Measurements from ENCODE around the gene CSPG5. TPM values are rescaled to one million over a fixed set of nuclear protein-coding genes. Genes with fewer than 3 reads are reported as not detected.

Gene CSPG5
- total and polyA plus RNA-seq, 2 donors (not counting 1 experiment from before 2014, with no cell fraction given), result 0.04 to 0.99 TPM

DNA sequence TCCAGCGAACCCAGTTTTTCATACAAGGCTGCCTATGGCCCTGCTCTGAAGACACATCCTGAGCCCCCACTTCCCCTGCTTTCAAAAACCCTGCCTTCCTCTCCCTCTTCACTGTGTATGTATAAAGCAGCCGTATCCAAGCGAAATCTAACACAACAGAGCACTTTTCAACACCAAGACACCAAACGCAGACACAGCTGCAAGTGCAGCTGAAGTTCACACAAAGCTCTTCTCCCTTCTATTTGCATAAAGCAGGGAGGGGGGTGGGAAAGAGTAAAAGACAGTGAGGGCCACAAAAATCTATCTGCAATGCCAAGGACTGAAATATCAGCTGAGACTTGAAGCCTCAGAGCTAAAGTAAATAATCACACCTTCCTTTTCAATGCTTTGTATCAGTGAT lies 35.1 kb upstream of the CSPG5 start:
- ChIA-PET CTCF (no interaction called here), POLR2A (interaction anchor here (0.5 kb wide), 1 partner anchor 16 kb away, joined by 7 read pairs; no protein-coding TSS in a partner anchor)
- no peaks in the 10 kb centered on the region for H3K9me3 Mint-ChIP-seq (ENCODE audit: insufficient read depth)
- Histone ChIP-seq H3K4me2 (replicated peaks; ENCODE audit: low read depth, low read length, poor library complexity, severe bottlenecking) (no peak overlapping the region), H3K36me3 (replicated peaks in 1 of 2; ENCODE audit: control extremely low read depth in 1 of 2, control insufficient read depth in 1 of 2, extremely low read depth in 1 of 2, insufficient read depth in 2 of 2, low read length in 1 of 2) (peaks cover 17 to 69% of the 10 kb centered on the region in 2 experiments), H2AFZ (ENCODE audit: insufficient read depth, low read depth, low read length, poor library complexity, severe bottlenecking) (no peak overlapping the region), H3K4me1 (ENCODE audit: control insufficient read depth in 2 of 2, insufficient read depth in 2 of 2, low read length in 2 of 2) (peaks cover 0 to 5% of the 10 kb centered on the region in 2 donors), H3K27ac (ENCODE audit: low read length in 2 of 2) (peak overlapping the region; percentile 17 to 35), H3K27me3 (replicated peaks in 1 of 4; ENCODE audit: control extremely low read depth in 1 of 4, control insufficient read depth in 3 of 4, insufficient read depth in 4 of 4, low read length in 3 of 4) (no peaks in the 10 kb centered on the region), H4K20me1 (ENCODE audit: control insufficient read depth, insufficient read depth, low read length, poor library complexity, severe bottlenecking) (no peaks in the 10 kb centered on the region), H3K4me3 (ENCODE audit: control extremely low read depth in 1 of 5, extremely low read depth in 1 of 5, insufficient read depth in 1 of 5, low read depth in 2 of 5, low read length in 4 of 5) (no peak overlapping the region), H3K79me2 (ENCODE audit: control insufficient read depth, insufficient read depth, low read length) (no peaks in the 10 kb centered on the region), H3K9me3 (ENCODE audit: control extremely low read depth in 1 of 3, control insufficient read depth in 2 of 3, insufficient read depth in 1 of 3, low read length in 2 of 3) (peaks cover 0 to 2% (median 0%) of the 10 kb centered on the region in 3 donors), H3K9ac (ENCODE audit: low read length) (no peak overlapping the region)
- intact Hi-C loops (cut with micrococcal nuclease), result no loop called here
- no peak overlapping the region for H3K27ac Mint-ChIP-seq
- TF ChIP-seq CTCF (IDR thresholded peaks at IDR 0.05) (no peak), EZH2 (IDR thresholded peaks at IDR 0.05; ENCODE audit: borderline replicate concordance, insufficient read depth, low read depth, low read length, poor library complexity, severe bottlenecking) (no peak)
- H3K4me3 Mint-ChIP-seq, result no peak overlapping the region
- peaks cover 1% of the 10 kb centered on the region for H3K4me1 Mint-ChIP-seq
- WGBS (ENCODE audit: insufficient coverage), result 83% methylated on average over 1 of the region's 4 CpGs
- ATAC-seq (ENCODE audit: low read depth) (no peak), DNase-seq (peak; percentile 25)
- H3K27me3 Mint-ChIP-seq, result no peaks in the 10 kb centered on the region

DNA sequence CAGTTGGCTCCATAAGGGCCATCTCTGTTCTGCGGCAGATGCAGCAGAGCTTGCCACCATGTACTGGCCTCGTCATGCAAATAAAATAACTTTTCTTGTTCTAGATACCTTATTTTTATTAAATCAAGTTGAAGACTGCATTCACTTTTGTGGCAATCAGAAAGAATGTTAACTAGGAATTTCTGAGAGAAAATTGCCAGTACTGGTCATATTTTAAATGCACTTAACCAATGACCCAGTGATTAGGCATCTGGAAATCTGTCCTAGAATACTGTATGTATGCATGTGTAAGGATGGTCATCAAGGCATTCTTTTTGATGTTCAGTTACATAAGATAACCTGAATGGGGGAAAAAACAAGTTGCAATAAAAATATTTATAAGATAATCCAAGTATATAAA lies 34.2 kb upstream of the CSPG5 start:
- peaks cover 1% of the 10 kb centered on the region for H3K4me1 Mint-ChIP-seq
- intact Hi-C loops (cut with micrococcal nuclease), result no loop called here
- CTCF ChIA-PET, result interaction anchor here (1.1 kb wide), 1 partner anchor 90 kb away, joined by 3 read pairs; no protein-coding TSS in a partner anchor
- Histone ChIP-seq H4K20me1 (ENCODE audit: control insufficient read depth, insufficient read depth, low read length, poor library complexity, severe bottlenecking) (no peaks in the 10 kb centered on the region), H3K4me3 (ENCODE audit: control extremely low read depth in 1 of 5, extremely low read depth in 1 of 5, insufficient read depth in 1 of 5, low read depth in 2 of 5, low read length in 4 of 5) (no peak overlapping the region), H3K4me2 (replicated peaks; ENCODE audit: low read depth, low read length, poor library complexity, severe bottlenecking) (no peak overlapping the region), H2AFZ (ENCODE audit: insufficient read depth, low read depth, low read length, poor library complexity, severe bottlenecking) (no peak overlapping the region), H3K79me2 (ENCODE audit: control insufficient read depth, insufficient read depth, low read length) (peaks cover 5% of the 10 kb centered on the region), H3K27ac (ENCODE audit: low read length in 2 of 2) (no peak overlapping the region), H3K9ac (ENCODE audit: low read length) (no peak overlapping the region), H3K9me3 (ENCODE audit: control extremely low read depth in 1 of 3, control insufficient read depth in 2 of 3, insufficient read depth in 1 of 3, low read length in 2 of 3) (peaks cover 0 to 2% (median 0%) of the 10 kb centered on the region in 3 donors), H3K4me1 (ENCODE audit: control insufficient read depth in 2 of 2, insufficient read depth in 2 of 2, low read length in 2 of 2) (peaks cover 0 to 5% of the 10 kb centered on the region in 2 donors), H3K36me3 (replicated peaks in 1 of 2; ENCODE audit: control extremely low read depth in 1 of 2, control insufficient read depth in 1 of 2, extremely low read depth in 1 of 2, insufficient read depth in 2 of 2, low read length in 1 of 2) (peaks cover 12 to 69% of the 10 kb centered on the region in 2 experiments), H3K27me3 (replicated peaks in 1 of 4; ENCODE audit: control extremely low read depth in 1 of 4, control insufficient read depth in 3 of 4, insufficient read depth in 4 of 4, low read length in 3 of 4) (no peaks in the 10 kb centered on the region)
- WGBS (ENCODE audit: insufficient coverage), result no CpG with 5 or more reads among the region's 2 CpGs
- no peaks in the 10 kb centered on the region for H3K9me3 Mint-ChIP-seq (ENCODE audit: insufficient read depth)
- H3K27ac Mint-ChIP-seq, result no peak overlapping the region
- H3K27me3 Mint-ChIP-seq, result no peaks in the 10 kb centered on the region
- H3K4me3 Mint-ChIP-seq, result no peak overlapping the region
- TF ChIP-seq EZH2 (IDR thresholded peaks at IDR 0.05; ENCODE audit: borderline replicate concordance, insufficient read depth, low read depth, low read length, poor library complexity, severe bottlenecking) (no peak), CTCF (IDR thresholded peaks at IDR 0.05) (no peak)
- DNase-seq, result no peak
- no peak for ATAC-seq (ENCODE audit: low read depth)
- POLR2A ChIA-PET, result no interaction called here
